Stimulated activated naive CD8-positive, alpha-beta T cell treated with anti-CD3 and anti-CD28 coated beads, Interleukin-15, amount 100 ng/mL, for 72 hours (primary cell): ENCODE results near the gene WDR20.
A peak's percentile ranks its signal among the peaks of the same experiment; 100 is the strongest.
"Not testable (repeated sequence)": the region's sequence is repeated elsewhere in the genome, so short reads cannot be mapped to it uniquely, and the experiment has no call there.

Experiments used
- ATAC-seq: fragments of 150-1000 bp; cut with Tn5 transposase; 2 replicates; pipeline ENCODE4 v1.10.0; 2021; ENCODE audit warnings: mild to moderate bottlenecking, moderate library complexity
- DNase-seq, 2 donors: peaks; one replicate each; pipeline ENCODE4 v3.0.0; 2021 to 2022
- H3K27ac Mint-ChIP-seq, 2 donors: one replicate each; pipeline ENCODE4 v1.8.0; 2022; ENCODE audit warnings: mild to moderate bottlenecking in 2 of 2, mixed read lengths in 2 of 2, moderate library complexity in 2 of 2
- H3K27me3 Mint-ChIP-seq: one replicate; pipeline ENCODE4 v1.8.0; 2022; ENCODE audit warnings: mixed read lengths
- H3K4me1 Mint-ChIP-seq: one replicate; pipeline ENCODE4 v1.8.0; 2022; ENCODE audit warnings: mild to moderate bottlenecking, mixed read lengths
- H3K4me3 Mint-ChIP-seq, 2 donors: one replicate each; pipeline ENCODE4 v1.8.0; 2022; ENCODE audit warnings: mild to moderate bottlenecking in 2 of 2, mixed read lengths in 2 of 2, moderate library complexity in 1 of 2
- H3K9me3 Mint-ChIP-seq, 2 donors: one replicate each; pipeline ENCODE4 v1.8.0; 2022; ENCODE audit warnings: mixed read lengths in 2 of 2

Gene WDR20, protein sequence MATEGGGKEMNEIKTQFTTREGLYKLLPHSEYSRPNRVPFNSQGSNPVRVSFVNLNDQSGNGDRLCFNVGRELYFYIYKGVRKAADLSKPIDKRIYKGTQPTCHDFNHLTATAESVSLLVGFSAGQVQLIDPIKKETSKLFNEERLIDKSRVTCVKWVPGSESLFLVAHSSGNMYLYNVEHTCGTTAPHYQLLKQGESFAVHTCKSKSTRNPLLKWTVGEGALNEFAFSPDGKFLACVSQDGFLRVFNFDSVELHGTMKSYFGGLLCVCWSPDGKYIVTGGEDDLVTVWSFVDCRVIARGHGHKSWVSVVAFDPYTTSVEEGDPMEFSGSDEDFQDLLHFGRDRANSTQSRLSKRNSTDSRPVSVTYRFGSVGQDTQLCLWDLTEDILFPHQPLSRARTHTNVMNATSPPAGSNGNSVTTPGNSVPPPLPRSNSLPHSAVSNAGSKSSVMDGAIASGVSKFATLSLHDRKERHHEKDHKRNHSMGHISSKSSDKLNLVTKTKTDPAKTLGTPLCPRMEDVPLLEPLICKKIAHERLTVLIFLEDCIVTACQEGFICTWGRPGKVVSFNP

DNA sequence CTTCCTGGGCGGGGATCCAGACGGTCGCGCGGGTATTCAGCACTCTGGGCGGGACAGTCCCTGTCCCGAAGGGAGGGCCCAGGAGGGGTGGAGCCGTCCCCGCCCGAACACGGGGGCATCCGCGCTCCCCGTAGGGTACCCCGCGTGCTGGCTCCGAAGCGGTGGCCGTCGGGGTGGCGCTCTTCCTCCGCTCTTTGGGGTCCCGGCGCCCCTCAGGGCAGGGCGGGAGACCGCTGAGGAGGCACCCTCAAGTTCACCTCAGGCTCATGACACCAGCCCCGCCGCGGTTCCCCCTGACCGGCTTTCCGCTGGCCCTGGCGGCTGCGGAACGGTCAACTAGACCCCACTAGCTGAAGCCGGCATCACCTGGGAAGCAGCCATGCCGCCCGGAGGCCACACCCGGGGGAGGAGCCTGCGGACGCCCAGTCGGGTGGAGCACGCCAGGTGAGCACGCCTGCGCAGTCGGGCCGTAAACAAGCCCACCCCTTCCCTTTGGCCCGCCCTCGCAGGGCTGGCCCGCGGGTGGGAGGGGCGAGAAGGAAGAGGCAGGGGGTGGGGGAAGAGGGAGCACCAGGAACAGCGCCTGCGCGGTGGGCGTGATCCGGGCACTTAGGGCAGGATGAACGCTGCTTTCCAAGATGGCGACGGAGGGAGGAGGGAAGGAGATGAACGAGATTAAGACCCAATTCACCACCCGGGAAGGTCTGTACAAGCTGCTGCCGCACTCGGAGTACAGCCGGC lies at the start of gene WDR20:
Gene WDR20 (plus strand): TSS at position 612 of the 741 bp plus-strand sequence. CDS start 27 bp downstream, at position 639.
- H3K27me3 Mint-ChIP-seq: no peaks in the 10 kb centered on the region
- H3K9me3 Mint-ChIP-seq: no peaks in the 10 kb centered on the region
- peaks cover 24% of the 10 kb centered on the region for H3K4me1 Mint-ChIP-seq
- peak within 1 kb of the TSS; percentile 96 to 98 for H3K4me3 Mint-ChIP-seq
- peak; percentile 93 for ATAC-seq
- DNase-seq: peak; percentile 100
- H3K27ac Mint-ChIP-seq: peak within 1 kb of the TSS; percentile 93 to 99

DNA sequence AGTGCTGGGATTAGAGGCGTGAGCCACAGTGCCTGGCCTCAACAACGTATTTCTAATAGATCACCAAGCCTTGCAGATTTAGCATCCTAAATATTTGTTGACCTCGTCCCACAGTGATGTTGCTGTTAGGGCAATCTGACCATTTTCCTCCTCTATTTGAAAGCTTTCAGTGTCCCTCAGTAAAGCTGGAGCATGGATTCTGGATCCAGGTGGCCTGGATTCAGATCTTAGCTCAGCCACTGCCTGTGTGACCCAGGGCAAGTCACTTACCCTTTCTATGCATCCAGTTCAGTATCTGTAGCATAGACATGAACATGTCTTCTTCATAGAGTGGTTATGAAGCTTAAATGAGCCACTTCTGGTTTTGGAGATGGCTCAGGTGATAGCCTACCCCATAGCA lies 49.0 kb upstream of the WDR20 start:
- Mint-ChIP-seq H3K27me3 (no peaks in the 10 kb centered on the region), H3K4me1 (peaks cover 46% of the 10 kb centered on the region), H3K4me3 (no peak overlapping the region), H3K9me3 (no peaks in the 10 kb centered on the region), H3K27ac (no peak overlapping the region)
- ATAC-seq (no peak), DNase-seq (no peak)

DNA sequence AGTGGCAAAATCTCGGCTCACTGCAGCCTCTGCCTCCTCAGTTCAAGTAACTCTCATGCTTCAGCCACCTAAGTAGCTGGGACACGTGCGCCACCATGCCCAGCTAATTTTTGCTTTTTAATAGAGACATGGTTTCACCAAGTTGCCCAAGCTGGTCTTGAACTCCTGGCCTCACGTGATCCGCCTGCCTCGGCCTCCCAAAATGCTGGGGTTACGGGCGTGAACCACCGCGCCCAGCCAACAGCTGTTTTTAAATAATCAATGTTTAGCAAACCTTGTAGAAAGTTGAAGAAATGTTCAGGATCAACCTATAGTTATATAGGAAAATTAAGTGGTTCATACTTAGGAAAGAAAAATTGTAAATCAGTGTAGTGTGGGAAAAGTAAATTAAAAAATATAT lies 46.9 kb upstream of the WDR20 start:
- DNase-seq (no peak), ATAC-seq (no peak)
- no peaks in the 10 kb centered on the region for H3K27me3 Mint-ChIP-seq
- H3K4me1 Mint-ChIP-seq: peaks cover 52% of the 10 kb centered on the region
- H3K4me3 Mint-ChIP-seq: no peak overlapping the region
- H3K9me3 Mint-ChIP-seq: no peaks in the 10 kb centered on the region
- H3K27ac Mint-ChIP-seq: no peak overlapping the region

DNA sequence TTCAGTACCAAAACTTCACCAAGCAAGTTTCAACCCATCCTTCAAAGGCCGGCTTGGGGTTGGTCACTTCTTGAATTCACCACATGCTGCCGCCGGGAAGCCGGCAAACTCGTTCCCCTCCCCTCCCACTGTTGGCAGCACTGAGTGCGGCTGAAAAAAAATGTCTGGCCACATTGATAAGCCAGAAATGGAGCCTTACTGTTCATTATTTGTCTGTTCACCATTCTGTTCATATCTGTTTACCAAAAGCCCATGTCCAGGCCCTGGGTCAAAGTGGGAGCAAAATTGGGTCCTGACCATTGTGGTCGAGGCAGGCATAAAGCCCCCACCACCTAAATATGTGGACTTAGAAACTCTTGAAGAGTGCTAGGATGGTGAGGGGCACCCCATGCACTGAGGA lies 45.6 kb upstream of the WDR20 start:
- Mint-ChIP-seq H3K4me3 (no peak overlapping the region), H3K9me3 (no peaks in the 10 kb centered on the region), H3K27ac (no peak overlapping the region), H3K4me1 (peaks cover 41% of the 10 kb centered on the region), H3K27me3 (no peaks in the 10 kb centered on the region)
- DNase-seq (no peak), ATAC-seq (no peak)

DNA sequence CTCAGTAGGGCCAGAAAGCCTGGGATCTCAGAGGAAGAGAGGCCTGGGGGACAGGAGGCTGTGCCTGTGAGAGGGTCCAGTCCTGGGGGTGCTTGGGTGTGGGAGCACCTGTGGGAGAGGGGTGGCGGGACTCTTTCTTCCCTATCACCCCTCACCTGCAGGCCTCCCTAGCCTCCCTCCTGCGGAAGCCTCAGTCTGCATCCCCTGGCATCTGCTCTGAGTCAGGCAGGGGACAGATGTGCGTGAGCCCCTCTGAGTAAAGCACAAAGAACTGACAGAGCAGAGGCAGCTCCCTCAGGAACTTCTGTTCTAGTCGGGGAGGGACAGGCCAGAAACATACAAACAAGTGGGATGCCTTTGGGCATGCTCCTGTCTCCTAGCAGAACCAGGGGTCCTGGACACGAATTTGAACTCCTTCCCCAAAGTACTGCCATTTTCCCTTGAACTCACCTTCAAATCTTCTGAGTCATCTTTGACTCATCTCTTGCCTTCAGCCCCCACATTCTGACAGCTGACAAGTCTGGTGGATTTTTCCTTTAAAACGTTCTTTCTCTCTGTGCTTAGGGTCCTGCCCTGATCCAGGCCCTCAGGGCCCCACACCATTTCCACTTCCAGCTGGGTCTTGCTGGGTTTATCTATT lies 44.3 kb upstream of the WDR20 start:
- DNase-seq (no peak), ATAC-seq (peak; percentile 62)
- peak overlapping the region in 1 of 2 donors; percentile 14 for H3K4me3 Mint-ChIP-seq
- no peaks in the 10 kb centered on the region for H3K27me3 Mint-ChIP-seq
- peaks cover 28% of the 10 kb centered on the region for H3K4me1 Mint-ChIP-seq
- H3K9me3 Mint-ChIP-seq: no peaks in the 10 kb centered on the region
- peak overlapping the region; percentile 52 to 83 for H3K27ac Mint-ChIP-seq

DNA sequence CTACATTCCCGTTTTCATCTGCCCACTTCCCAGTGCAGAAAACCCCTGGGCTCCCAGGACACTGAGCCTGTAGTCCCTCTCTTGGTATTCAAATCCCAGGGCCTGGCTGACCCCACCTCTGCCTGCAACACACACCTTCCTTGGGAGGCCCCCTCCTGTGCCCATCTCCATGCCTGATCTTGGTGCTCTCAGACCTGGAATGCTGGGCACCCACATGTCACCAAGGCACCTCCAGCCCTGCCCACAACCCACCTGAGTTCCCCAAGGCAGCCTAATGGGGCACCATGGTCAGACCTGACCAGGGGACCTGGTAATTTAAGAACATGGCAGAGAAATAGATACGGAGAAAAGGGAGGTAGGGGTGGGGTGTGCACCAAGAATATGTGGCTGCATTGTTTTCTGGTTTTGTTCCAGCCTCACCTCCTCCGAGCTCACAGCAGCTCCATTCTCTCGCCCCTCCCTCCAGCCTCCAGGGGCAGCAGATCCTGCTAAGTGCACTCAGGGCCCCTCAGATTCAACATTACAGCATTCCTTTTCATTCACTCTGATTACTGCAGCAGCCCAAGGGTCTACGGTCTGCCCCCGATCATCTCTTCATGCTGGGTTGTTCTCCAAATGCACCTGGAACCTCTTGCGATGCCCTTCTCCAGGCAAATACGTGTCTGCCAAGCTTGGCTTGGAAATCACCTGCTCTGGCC lies 43.7 kb upstream of the WDR20 start:
- Mint-ChIP-seq H3K4me3 (peak overlapping the region in 1 of 2 donors; percentile 14), H3K9me3 (no peaks in the 10 kb centered on the region), H3K4me1 (peaks cover 26% of the 10 kb centered on the region), H3K27ac (no peak overlapping the region), H3K27me3 (no peaks in the 10 kb centered on the region)
- ATAC-seq: peak; percentile 53
- DNase-seq: no peak

DNA sequence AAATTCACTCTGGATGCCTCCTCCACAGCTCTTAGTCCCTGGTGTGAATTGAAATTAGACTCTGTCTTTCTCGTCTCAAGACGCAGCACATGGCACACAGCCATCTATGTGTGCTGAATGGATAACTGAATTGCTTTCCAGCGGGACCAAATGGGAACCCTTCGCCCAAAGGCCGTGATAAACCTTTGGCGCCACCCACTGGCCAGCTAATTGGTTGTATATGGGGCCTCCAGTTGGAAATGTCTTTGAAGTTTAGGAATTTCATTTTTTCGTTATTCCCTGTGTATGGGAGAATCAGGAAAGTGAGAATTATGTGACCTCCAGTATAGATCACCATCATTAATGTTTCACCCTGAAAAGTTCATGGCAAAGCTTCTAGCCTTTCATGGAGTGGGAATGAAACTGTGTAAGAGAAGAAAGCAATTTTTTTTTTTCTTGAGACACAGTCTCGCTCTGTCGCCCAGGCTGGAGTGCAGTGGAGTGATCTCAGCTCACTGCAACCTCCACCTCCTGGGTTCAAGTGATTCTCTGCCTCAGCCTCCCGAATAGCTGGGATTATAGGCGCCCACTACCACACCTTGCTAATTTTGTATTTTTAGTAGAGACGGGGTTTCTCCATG lies 43.0 kb upstream of the WDR20 start:
- ATAC-seq: peak; percentile 63
- Mint-ChIP-seq H3K9me3 (no peaks in the 10 kb centered on the region), H3K27me3 (no peaks in the 10 kb centered on the region), H3K27ac (peak overlapping the region in 1 of 2 donors; percentile 89), H3K4me1 (peaks cover 26% of the 10 kb centered on the region), H3K4me3 (peak overlapping the region in 1 of 2 donors; percentile 41)
- peak; percentile 41 to 50 for DNase-seq

DNA sequence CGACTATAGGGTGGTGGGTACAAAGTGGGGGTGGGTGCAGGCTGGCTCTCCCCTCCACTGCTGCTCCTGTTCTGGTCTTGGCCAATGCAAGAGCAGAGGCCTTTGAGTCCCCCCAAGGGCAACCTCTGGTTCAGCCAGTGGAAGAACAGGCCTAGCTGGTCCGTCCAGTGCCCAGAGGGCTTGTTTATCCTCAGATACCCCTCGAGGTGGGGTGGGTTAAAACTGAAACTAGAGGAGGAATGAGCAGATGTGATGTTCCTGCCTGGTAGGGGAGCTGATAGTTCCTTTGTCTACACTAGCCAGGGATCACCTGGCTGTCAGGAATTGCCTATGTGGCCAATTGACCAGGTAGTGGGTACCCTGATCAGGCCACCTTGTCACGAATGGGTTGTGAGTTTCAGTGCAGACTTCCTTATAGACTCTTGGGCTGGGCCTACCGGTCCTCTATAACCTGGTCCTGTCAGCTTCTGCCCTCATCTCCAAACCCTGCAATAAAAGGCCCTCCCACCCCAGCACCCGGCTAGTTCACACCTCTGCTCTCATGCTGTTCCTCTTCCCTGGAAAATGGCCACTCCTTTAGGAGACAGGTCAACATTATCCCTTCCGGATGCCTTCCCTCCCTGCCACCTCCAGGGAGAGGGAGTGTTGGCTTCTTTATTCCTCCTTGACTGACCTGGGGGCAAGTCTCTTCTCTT lies 42.1 kb upstream of the WDR20 start:
- DNase-seq: no peak

DNA sequence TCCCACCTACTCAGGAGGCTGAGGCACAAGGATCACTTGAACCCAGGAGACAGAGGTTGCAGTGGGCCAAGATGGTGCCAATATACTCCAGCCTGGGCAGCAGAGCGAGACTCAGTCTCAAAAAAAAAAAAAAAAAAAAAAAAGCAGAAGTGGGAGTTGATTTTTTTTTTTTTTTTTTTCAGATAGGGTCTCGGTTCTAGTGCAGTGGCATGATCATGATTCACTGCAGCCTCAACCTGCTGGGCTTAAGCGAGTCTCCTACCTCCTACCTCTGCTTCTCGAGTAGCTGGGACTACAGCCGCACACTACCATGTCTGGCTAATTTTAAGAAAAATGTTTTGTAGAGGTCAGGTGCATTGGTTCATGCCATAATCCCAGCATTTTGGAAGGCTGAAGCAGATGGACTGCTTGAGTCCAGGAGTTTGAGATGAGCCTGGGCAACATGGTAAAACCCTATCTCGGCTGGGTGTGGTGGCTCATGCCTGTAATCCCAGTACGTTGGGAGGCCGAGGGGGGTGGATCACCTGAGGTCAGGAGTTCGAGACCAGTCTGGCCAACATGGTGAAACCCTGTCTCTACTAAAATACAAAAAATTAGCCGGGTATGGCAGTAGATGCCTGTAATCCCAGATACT lies 36.5 kb upstream of the WDR20 start:
- no peaks in the 10 kb centered on the region for H3K9me3 Mint-ChIP-seq
- DNase-seq: no peak
- no peak for ATAC-seq
- no peak overlapping the region for H3K27ac Mint-ChIP-seq
- H3K27me3 Mint-ChIP-seq: no peaks in the 10 kb centered on the region
- H3K4me3 Mint-ChIP-seq: no peak overlapping the region
- H3K4me1 Mint-ChIP-seq: no peaks in the 10 kb centered on the region

More for the DNA sequence above, 42.1 kb upstream of the WDR20 start:
- Mint-ChIP-seq H3K27ac (peak overlapping the region in 1 of 2 donors; percentile 49), H3K9me3 (no peaks in the 10 kb centered on the region), H3K27me3 (no peaks in the 10 kb centered on the region), H3K4me3 (no peak overlapping the region), H3K4me1 (peaks cover 26% of the 10 kb centered on the region)
- no peak for ATAC-seq

DNA sequence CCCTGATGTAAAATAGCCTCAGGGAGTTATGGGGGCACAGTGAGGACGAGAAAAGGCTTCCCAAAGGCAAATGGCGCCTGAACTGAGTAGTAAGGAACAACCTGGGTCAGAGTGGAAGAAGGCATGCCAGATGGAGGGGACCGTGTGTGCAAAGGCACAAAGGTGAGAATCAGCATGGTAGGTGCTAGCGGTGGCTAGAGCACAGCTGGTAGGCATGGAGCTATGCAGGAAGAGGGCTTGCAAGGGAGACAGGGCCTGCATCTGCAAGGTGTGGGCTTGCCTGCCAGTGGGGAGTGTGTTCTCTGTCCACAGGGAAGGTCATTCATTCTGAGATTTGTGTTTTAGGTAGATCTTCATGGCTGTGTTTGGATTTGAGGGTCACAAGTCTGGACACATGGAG lies 34.3 kb upstream of the WDR20 start:
- Mint-ChIP-seq H3K27me3 (no peaks in the 10 kb centered on the region), H3K4me1 (no peaks in the 10 kb centered on the region), H3K27ac (no peak overlapping the region), H3K9me3 (peaks cover 10 to 14% of the 10 kb centered on the region in 2 donors), H3K4me3 (no peak overlapping the region)
- DNase-seq (no peak), ATAC-seq (no peak)

DNA sequence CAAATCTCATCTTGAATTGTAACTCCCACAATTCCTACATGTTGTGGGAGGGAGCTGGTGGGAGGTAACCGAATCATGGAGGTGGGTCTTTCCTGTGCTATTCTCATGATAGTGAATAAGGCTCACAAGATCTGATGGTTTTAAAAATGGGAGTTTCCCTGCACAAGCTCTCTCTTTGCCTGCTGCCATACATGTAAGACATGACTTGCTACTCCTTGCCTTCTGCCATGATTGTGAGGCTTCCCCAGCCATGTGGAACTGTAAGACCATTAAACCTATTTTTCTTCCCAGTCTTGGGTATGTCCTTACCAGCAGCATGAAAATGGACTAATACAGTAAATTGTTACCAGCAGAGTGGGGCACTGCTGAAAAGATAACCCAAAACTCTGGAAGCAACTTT lies 30.4 kb upstream of the WDR20 start:
- not testable (repeated sequence) for H3K27me3 Mint-ChIP-seq, ATAC-seq, DNase-seq, H3K27ac Mint-ChIP-seq, H3K4me3 Mint-ChIP-seq, H3K4me1 Mint-ChIP-seq
- peaks cover 10 to 21% of the 10 kb centered on the region in 2 donors for H3K9me3 Mint-ChIP-seq

DNA sequence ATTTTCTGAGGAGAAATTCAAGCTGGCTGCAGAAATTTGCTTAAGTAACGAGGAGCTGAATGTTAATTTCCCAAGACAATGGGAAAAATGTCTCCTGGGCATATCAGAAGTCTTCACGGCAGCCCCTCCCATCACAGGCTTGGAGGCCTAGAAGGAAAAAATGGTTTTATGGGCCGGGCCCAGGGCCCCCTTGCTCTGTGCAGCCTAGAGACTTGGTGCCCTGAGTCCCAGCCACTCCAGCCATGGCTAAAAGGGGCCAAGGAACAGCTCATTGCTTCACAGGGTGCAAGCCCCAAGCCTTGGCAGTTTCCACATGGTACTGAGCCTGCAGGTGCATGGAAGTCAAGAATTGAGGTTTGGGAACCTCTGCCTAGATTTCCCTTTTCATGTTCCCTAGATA lies 28.6 kb upstream of the WDR20 start:
- ATAC-seq (no peak), DNase-seq (no peak)
- Mint-ChIP-seq H3K27ac (no peak overlapping the region), H3K4me1 (no peaks in the 10 kb centered on the region), H3K9me3 (peaks cover 10 to 21% of the 10 kb centered on the region in 2 donors), H3K27me3 (no peaks in the 10 kb centered on the region), H3K4me3 (no peak overlapping the region)

DNA sequence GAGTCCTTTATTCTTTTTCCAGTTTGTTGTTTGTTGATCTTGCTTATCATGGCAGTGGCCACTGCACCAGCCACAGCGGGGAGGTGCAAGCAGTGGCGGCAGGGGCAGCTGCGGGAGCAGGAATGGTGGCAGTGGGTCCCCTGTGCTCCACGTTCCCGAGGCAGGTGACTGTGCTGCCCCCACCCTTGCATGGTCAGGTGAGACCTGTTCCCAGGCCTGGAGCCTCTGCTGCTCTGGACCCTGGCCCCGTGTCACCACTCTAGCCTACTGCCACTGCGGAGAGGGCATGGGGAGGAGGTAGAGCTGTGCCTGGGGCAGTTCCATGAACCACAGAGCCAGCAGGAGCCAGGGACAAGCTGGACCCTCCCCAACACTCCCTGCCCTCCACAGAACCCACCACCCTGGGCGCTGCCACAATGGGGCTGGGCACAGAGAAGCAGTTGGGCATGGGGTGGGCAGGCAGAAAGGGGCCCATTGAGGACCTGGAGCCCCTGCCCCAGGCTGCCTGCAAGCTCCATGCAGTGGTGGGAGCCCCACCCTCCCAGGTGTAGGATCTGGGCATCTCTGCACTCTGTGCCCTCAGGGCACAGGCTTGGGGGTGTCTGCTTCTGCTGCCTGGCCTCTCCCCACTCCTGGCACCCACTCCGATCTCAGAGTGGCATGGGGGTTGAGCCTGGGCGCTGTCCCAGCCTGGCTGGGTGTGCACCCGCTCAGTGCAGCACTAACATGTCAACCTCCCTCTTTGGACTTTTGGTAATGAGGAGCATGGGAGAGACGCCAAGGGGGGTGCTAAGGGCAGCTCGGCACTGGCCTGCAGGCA lies 23.1 kb upstream of the WDR20 start:
- ATAC-seq: no peak

More for the DNA sequence above, 23.1 kb upstream of the WDR20 start:
- Mint-ChIP-seq H3K27ac (no peak overlapping the region), H3K4me1 (no peaks in the 10 kb centered on the region), H3K4me3 (no peak overlapping the region), H3K27me3 (no peaks in the 10 kb centered on the region), H3K9me3 (peaks cover 0 to 4% of the 10 kb centered on the region in 2 donors)
- DNase-seq: no peak
